GF-D8 (cell line): ENCODE results near the gene KDR.

ENCODE experiments used
- DNase-seq: peaks from one replicate; lab custom pipeline; 2025; lab: John Stamatoyannopoulos, UW

KDR gene

GRCh38 chr4:55125087-55125721 lies at the start of gene KDR:
KDR (minus strand) TSS chr4:55125595; CDS start chr4:55125293, 302 bp downstream.
- no peak for DNase-seq

DNA sequence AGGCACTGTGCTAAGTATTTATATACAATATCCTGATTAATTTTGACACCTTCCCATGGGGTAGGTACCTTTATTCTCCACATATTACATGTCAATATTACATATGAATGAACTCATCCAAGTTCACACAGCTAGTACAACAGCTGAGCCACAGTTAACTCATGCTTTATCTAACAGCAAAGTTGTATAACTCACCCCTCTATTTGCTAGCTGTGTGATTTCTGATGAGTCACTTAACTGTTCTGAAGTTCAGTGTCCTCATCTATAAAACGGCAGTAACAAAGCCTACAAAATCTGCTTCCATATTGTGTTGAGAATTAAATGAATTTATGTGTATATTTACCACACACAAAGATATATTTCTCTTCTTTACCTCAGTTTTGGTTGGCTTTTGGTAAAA lies 48.2 kb upstream of the KDR start:
- no peak for DNase-seq

- no peak for DNase-seq
These were observed 47.4 kb upstream of the KDR start for GRCh38 chr4:55172694-55173287.

DNA sequence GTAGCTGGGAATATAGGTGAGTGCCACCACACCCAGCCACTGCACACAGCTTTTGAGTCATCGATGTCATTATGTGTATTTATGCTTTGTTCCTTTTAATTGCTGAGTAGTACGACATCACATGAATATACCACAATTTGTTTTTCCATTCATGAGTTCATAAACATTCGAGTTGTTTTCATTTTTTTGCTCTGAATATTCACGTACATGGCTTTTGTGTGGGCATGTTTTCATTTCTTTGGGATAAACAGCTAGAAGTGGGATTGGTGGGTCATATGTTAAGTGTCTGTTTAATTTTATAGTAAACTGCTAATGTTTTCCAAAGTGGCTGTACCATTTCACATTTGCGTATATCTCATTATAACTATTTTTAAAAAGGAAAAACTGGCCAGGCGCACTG lies 45.1 kb upstream of the KDR start:
- DNase-seq, result no peak

- DNase-seq, result no peak
These were observed 44.1 kb upstream of the KDR start for GRCh38 chr4:55169352-55169961.

GRCh38 chr4:55162396-55162795 lies 37.0 kb upstream of the KDR start:
- DNase-seq, result no peak

- no peak for DNase-seq
These were observed 36.3 kb upstream of the KDR start for GRCh38 chr4:55161739-55162138.

GRCh38 chr4:55159851-55160250 lies 34.5 kb upstream of the KDR start:
- DNase-seq, result no peak

DNA sequence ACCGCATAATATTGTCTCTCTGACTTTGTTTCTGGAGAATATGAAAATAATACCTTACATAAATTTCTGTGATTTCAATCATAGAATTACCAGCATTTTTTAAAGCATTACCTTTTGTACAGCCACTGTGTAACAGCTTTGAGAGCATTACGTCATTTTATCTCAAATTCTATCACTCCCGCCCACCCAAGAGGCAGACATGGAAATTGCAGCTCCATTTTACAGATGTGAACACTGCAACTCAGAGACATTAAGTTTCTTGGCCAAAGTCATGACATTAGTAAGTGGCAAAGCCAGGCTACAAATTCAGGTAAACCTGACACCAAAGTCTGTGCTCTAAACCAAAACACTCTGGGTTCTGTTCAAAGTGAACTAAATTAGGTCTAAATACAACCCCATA lies 33.6 kb upstream of the KDR start:
- no peak for DNase-seq

- no peak for DNase-seq
These were observed 32.3 kb upstream of the KDR start for GRCh38 chr4:55157559-55158277.

DNA sequence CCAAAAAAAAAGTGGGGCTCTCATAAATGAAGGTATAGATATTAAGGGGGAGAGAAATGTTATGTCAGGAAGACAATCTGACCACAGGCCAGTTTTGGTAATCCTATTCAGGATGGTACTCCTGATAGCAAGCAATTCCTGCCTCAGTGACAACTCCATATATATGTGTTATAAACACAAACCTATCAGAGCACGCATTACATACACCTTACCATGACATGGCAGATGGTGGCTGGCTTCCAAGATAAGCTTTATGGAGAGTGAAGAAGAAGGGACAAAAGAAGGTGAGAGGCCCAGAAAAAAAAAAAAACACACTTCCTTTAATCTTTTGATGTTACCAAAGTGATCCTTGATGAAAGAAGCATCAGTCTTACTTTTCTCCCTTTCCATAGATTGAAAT lies 29.5 kb upstream of the KDR start:
- DNase-seq, result no peak

GRCh38 chr4:55154290-55154880 lies 29.0 kb upstream of the KDR start:
- DNase-seq, result no peak

DNA sequence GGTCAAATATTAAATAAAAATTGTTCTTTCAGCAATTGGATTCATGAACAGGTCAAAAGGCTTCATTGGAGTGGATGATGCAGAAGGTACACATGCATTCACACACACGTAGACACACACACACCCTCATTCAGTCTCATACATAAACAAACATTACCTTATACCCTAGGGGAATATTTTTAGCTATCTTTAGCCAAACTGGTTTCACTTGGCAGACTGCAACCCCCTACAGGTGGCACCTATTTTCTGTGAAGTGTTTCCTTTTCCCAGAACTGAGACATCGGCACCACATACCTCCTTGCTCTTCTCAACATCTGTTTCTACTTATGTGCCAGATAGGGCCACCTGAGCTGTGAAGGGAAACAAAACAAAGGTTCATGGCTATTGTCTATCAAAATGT lies 18.5 kb upstream of the KDR start:
- no peak for DNase-seq

DNA sequence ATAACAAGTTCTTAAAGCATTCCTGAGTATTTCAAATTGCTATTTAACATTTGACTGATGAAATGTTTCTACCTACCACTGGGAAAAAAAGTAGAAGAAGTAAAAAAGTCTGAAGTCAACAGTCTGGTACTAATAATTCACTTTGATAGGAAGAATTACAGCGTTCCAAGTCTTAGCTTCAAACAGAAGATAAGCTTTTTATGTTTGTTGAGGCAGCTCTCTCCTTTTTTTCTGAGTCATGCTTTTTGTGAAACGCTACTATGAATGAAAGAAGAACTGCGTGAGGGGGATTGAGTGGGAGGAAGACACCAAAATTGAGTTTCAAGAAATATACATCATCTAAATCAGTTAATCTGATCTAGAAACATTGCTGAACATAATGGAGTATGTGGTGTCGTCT lies 13.0 kb upstream of the KDR start:
- no peak for DNase-seq

- no peak for DNase-seq
These were observed 11.2 kb upstream of the KDR start for GRCh38 chr4:55136634-55137033.

DNA sequence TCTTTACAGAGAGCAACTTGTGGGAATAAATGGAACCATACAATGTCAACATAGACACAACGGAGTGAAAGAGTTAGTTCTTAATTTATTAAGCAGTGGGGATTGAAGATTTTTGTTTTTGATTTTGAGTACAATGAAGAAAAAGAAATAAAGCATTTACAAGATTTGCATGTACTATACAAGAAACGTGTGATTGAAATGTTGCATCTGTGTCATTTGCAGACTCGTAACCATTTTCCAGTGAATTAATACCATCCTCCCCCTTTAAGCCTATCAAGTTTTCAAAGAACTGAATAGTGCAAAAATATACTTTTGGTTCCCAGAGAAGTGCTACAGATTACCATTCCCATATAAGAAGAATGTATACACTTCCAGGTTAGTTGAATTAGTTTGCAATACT lies 8.6 kb upstream of the KDR start:
- no peak for DNase-seq

- no peak for DNase-seq
These were observed 7.4 kb upstream of the KDR start for GRCh38 chr4:55132775-55133174.

- no peak for DNase-seq
These were observed 2.1 kb upstream of the KDR start for GRCh38 chr4:55127521-55127920.

DNA sequence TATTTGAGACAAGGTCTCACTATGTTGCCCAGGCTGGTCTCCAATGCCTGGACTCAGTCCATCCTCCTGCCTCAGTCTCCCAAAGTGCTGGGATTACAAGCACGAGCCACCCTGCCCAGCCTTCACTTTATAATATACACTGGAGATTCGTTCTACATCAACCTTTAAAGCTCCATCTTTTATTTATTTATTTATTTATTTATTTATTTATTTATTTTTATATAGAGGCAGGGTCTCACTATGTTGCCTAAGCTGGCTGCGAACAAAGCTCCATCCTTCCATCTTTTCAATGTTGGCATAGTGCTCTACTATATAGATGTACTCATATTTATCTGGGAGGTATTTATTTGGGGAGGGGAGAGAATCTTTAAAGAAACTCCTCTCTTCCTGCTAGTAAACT lies 1.7 kb upstream of the KDR start:
- DNase-seq, result no peak

GRCh38 chr4:55125763-55126541 lies 557 bp upstream of the KDR start:
- DNase-seq, result no peak

DNA sequence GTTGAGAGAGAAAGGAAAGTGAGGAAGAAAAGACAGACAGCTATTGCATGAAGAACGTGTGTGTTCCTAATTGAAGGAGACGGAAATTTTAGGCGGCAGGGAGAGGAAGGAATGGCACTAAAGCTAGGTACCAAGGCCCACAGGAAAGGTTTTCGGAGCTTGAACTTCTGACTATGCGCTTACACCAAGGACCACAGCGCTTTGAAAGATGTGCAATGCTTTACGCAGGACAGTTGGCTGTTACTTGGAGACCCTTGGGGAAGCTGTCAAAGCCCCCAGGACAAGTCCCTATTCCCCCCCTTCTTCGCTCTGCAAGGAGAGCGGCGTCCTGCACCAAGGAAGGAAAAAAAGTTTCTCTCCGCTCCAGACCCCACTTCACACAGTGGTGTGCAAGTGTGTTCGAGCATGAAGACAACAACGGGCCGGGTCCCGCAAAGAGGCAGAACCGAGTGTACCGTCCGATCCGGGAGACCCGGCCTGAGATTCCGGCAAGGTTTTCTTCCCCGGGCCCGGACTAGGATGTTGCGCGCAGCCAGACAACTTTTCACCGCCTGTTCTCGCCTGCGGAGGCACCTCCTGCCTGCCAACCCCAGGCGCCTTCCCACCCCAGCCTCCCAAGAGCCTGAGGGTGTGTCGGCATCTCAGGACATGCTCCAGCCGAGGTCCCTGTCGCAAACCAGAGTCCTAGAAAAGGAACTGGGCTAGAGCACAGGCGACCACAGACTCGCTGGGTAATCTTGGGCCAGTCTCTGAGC lies 896 bp downstream of the KDR start:
- DNase-seq, result no peak
